ENCODE measurements around the gene LZTR1. TPM values are rescaled to one million over a fixed set of nuclear protein-coding genes. Genes with fewer than 3 reads are reported as not detected.

LZTR1 gene
- total RNA-seq, 4 donors from 2014 or later, result 40.2 to 90.5 (median 59.3) TPM

DNA sequence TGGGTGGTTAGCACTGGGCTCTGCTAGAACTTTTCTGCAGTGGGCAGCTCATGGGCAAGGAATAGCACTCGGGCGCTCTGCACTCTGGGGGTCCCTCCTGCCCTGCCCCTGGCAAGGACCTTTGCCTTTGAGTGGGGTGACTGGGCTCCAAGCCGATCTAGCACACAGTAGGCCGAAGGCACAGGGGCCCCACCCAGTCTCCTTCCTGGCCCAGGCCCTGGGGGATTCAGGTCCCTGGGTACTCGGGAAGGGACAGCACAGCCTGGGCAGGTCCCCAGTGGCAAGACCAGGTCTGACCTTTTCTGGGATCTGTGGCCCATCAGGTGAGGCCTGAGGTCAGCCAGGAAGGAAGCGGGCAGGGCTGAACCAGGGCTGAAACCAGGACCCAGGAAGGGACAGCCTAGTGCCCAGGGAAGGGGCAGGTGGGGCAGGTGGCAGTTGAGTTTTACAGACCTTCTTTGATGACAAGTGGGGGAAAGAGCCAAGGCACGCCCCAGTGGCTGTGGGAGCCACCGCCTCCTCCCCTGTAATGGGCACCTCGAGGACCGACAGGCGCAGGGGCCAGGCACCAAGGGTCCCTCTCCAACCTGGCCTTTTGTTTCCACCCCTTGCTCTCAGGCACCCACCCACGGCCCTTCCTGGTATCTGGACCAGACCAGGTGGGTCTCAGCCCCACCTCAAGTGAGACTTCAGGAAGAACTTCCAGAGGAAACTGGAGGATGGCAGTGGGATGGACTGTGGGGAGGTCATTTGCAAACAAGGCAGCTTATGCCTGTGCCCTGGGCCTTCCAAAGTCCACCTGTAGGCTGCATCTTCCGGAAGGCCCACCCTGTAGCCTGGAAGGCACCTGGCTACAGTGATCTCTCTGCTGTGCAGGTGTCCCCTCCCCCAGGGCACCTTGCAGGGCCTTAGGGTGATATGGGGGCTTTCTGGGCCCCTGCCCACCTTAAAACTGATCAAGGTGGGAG lies 15.9 kb upstream of the LZTR1 start:
- no peaks in the 10 kb centered on the region for H3K9me3 ChIP-seq
- DNase-seq, result peak; percentile 85
- H3K36me3 ChIP-seq, result no peaks in the 10 kb centered on the region
- peaks cover 14% of the 10 kb centered on the region for H3K27me3 ChIP-seq
- peak; percentile 43 for TF ChIP-seq POLR2A (IDR thresholded peaks at IDR 0.05)
- peak in 2 of 3 donors; percentile 30 to 51 for TF ChIP-seq POLR2AphosphoS5 (IDR thresholded peaks at IDR 0.05)
- TF ChIP-seq EP300 (IDR thresholded peaks at IDR 0.05; ENCODE audit: low read depth), result peak; percentile 63
- TF ChIP-seq, protein P1, sequence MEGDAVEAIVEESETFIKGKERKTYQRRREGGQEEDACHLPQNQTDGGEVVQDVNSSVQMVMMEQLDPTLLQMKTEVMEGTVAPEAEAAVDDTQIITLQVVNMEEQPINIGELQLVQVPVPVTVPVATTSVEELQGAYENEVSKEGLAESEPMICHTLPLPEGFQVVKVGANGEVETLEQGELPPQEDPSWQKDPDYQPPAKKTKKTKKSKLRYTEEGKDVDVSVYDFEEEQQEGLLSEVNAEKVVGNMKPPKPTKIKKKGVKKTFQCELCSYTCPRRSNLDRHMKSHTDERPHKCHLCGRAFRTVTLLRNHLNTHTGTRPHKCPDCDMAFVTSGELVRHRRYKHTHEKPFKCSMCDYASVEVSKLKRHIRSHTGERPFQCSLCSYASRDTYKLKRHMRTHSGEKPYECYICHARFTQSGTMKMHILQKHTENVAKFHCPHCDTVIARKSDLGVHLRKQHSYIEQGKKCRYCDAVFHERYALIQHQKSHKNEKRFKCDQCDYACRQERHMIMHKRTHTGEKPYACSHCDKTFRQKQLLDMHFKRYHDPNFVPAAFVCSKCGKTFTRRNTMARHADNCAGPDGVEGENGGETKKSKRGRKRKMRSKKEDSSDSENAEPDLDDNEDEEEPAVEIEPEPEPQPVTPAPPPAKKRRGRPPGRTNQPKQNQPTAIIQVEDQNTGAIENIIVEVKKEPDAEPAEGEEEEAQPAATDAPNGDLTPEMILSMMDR (IDR thresholded peaks at IDR 0.05), result peak in 1 of 5 experiments; percentile 22
- intact Hi-C loops (cut with DNase I; ENCODE audit: low total_unique reads) (no loop called here), in situ Hi-C loops (cut with MboI; ENCODE audit: low pct_ligation_motif_present in 1 of 4, low pct_unique_long_range_greater_than_20kb in 1 of 4, low sequenced_read_pairs in 3 of 4) (loop anchor here in 1 of 4 donors (25.0 kb wide), 1 partner anchor 96 kb away; no protein-coding TSS in a partner anchor)
- WGBS, 2 donors (ENCODE audit: low coverage in 1 of 2), result 40% methylated on average over 10 of the region's 13 CpGs; no CpG with 5 or more reads in 1 of the 2 donors
- peak overlapping the region in 3 of 4 donors; percentile 52 to 62 (median 55) for H3K4me3 ChIP-seq
- H3K27ac ChIP-seq, result peak overlapping the region; percentile 84 to 94 (median 91)
- peaks cover 10 to 50% (median 46%) of the 10 kb centered on the region in 4 donors for H3K4me1 ChIP-seq

DNA sequence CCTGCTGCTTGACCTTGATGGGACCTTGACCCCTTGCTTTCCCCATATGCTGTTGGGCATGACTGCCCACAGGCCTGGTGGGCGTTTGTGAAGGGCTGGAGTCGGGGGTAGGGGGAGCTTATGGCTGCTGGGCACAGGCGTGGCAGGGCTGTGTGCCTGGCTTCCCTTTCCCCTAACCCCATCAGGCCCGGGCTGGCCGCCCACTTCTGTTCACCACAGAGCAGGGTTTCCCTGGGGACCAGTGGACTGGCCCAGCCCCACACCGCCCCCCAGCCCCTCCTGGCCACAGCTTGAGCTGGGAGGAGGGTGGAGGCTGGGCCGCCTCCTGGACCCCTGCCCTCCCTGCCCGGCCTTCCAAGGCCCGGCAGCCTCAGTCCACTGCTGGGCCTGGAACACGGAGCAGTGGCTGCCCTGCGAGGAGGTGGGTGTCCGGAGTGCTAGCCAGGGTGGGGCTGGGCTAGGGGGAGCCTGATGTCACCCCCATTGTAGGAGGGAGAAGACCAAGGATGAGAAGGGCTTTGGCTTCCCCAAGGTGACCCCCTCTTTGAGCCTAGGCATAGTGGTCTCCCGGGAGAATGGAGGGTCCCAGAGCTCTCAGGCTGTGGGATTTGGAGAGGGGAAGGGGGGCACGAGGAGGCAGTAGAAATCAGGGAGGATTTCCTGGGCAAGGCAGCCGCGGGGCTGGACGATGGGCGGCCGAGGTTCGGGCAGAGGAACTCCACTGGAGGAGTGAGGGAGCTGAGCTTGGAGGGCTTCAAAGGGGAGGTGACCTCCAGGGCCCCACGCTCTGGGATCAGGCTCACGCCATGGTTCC lies 15.0 kb upstream of the LZTR1 start, which contains the start of gene AIFM3:
AIFM3 (plus strand) TSS at position 373 of the 814 bp plus-strand sequence. CDS start 690 bp downstream, outside the sequence.
- Histone ChIP-seq H3K27me3 (peaks cover 14% of the 10 kb centered on the region), H3K4me1 (peaks cover 10 to 46% (median 44%) of the 10 kb centered on the region in 4 donors), H3K4me3 (peak within 1 kb of the TSS in 1 of 4 donors; percentile 3), H3K27ac (peak within 1 kb of the TSS; percentile 84 to 94 (median 91)), H3K9me3 (no peaks in the 10 kb centered on the region), H3K36me3 (no peaks in the 10 kb centered on the region)
- 55% methylated on average over 18 of the region's 22 CpGs; no CpG with 5 or more reads in 1 of the 2 donors for WGBS, 2 donors (ENCODE audit: low coverage in 1 of 2)
- in situ Hi-C loops (cut with MboI; ENCODE audit: low pct_ligation_motif_present in 1 of 4, low pct_unique_long_range_greater_than_20kb in 1 of 4, low sequenced_read_pairs in 3 of 4), result loop anchor here in 1 of 4 donors (25.0 kb wide), 1 partner anchor 95 kb away; no protein-coding TSS in a partner anchor
- no peak for TF ChIP-seq POLR2AphosphoS5 (IDR thresholded peaks at IDR 0.05)
- no peak for TF ChIP-seq EP300 (IDR thresholded peaks at IDR 0.05; ENCODE audit: low read depth)
- TF ChIP-seq, protein P1 (IDR thresholded peaks at IDR 0.05), result no peak
- TF ChIP-seq POLR2A (IDR thresholded peaks at IDR 0.05), result no peak
- no peak for DNase-seq
- intact Hi-C loops (cut with DNase I; ENCODE audit: low total_unique reads), result no loop called here

DNA sequence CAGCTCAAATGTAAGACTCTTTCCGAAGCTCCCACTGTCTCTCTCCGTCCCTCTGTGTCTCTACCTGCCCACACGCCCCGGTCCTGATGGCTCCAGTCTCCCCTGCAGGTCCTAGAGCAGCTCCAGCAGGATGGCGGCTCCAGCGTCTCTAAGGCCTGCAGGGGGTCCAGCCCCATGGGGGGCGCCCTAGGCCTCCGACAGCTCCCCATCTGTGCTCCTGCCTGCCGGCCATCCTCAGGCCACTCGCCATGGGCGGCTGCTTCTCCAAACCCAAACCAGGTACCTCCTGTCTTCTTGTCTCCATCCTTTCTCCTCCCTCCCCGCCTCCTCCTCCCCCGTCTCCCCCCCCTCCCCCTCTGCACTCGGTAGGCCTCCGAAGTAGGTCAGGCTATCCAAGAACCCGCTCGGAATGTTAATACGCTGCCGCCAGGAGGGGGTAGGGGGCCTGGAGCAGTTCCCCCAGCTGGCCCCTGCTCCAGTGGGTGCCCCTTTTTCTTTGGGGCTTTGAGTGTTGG lies 14.3 kb upstream of the LZTR1 start:
- no peaks in the 10 kb centered on the region for H3K9me3 ChIP-seq
- intact Hi-C loops (cut with DNase I; ENCODE audit: low total_unique reads), result no loop called here
- H3K4me3 ChIP-seq, result no peak overlapping the region
- peaks cover 10 to 46% (median 44%) of the 10 kb centered on the region in 4 donors for H3K4me1 ChIP-seq
- no peak for DNase-seq
- TF ChIP-seq POLR2AphosphoS5 (IDR thresholded peaks at IDR 0.05), result no peak
- TF ChIP-seq, protein P1 (IDR thresholded peaks at IDR 0.05), result no peak
- TF ChIP-seq POLR2A (IDR thresholded peaks at IDR 0.05), result no peak
- no peak for TF ChIP-seq EP300 (IDR thresholded peaks at IDR 0.05; ENCODE audit: low read depth)
- peaks cover 14% of the 10 kb centered on the region for H3K27me3 ChIP-seq
- no peaks in the 10 kb centered on the region for H3K36me3 ChIP-seq
- WGBS, 2 donors (ENCODE audit: low coverage in 1 of 2), result 72% methylated on average over 19 of the region's 19 CpGs; no CpG with 5 or more reads in 1 of the 2 donors
- peak overlapping the region; percentile 84 to 94 (median 91) for H3K27ac ChIP-seq
- in situ Hi-C loops (cut with MboI; ENCODE audit: low pct_ligation_motif_present in 1 of 4, low pct_unique_long_range_greater_than_20kb in 1 of 4, low sequenced_read_pairs in 3 of 4), result loop anchor here in 1 of 4 donors (25.0 kb wide), 1 partner anchor 95 kb away; no protein-coding TSS in a partner anchor

All from transverse colon (tissue), 4 donors.